GM20431 (cell line): ENCODE results near the gene CTNNA3.

ENCODE experiments used
- in situ Hi-C: fragments of 300-500 bp; cut with MseI, MboI; formaldehyde crosslinking; loops from one replicate; pipeline ENCODE4 v1.15.0; 2020; ENCODE audit warnings: low sequenced_read_pairs; ENCODE audit not compliant: unreplicated experiment

The CTNNA3 gene

GRCh38 chr10:67075491-67075971 is 620.5 kb downstream of the CTNNA3 start:
- in situ Hi-C loops, result no loop called here

- in situ Hi-C loops, result no loop called here
These were observed 623.3 kb downstream of the CTNNA3 start for GRCh38 chr10:67072654-67073053.

- in situ Hi-C loops, result no loop called here
These were observed 645.6 kb downstream of the CTNNA3 start for GRCh38 chr10:67050415-67050814.

GRCh38 chr10:67049988-67050387 is 646.0 kb downstream of the CTNNA3 start:
- in situ Hi-C loops, result no loop called here

- in situ Hi-C loops, result no loop called here
These were observed 649.5 kb downstream of the CTNNA3 start for GRCh38 chr10:67046507-67046906.

GRCh38 chr10:67045404-67045803 is 650.6 kb downstream of the CTNNA3 start:
- in situ Hi-C loops, result no loop called here

GRCh38 chr10:67043041-67043440 is 653.0 kb downstream of the CTNNA3 start:
- in situ Hi-C loops, result no loop called here

- in situ Hi-C loops, result no loop called here
These were observed 659.2 kb downstream of the CTNNA3 start for GRCh38 chr10:67036808-67037207.

GRCh38 chr10:67033878-67034277 is 662.1 kb downstream of the CTNNA3 start:
- in situ Hi-C loops, result no loop called here

GRCh38 chr10:67022099-67022498 is 673.9 kb downstream of the CTNNA3 start:
- in situ Hi-C loops, result no loop called here

- in situ Hi-C loops, result no loop called here
These were observed 678.8 kb downstream of the CTNNA3 start for GRCh38 chr10:67017218-67017617.

- in situ Hi-C loops, result no loop called here
These were observed 680.8 kb downstream of the CTNNA3 start for GRCh38 chr10:67015225-67015624.

- in situ Hi-C loops, result no loop called here
These were observed 684.0 kb downstream of the CTNNA3 start for GRCh38 chr10:67011981-67012380.

- in situ Hi-C loops, result no loop called here
These were observed 684.5 kb downstream of the CTNNA3 start for GRCh38 chr10:67011480-67011879.

- in situ Hi-C loops, result no loop called here
These were observed 690.0 kb downstream of the CTNNA3 start for GRCh38 chr10:67005981-67006380.

- in situ Hi-C loops, result no loop called here
These were observed 691.3 kb downstream of the CTNNA3 start for GRCh38 chr10:67004690-67005089.

GRCh38 chr10:66999762-67000545 is 696.0 kb downstream of the CTNNA3 start:
- in situ Hi-C loops, result no loop called here

- in situ Hi-C loops, result no loop called here
These were observed 699.0 kb downstream of the CTNNA3 start for GRCh38 chr10:66996996-66997395.

GRCh38 chr10:66990143-66990830 is 705.7 kb downstream of the CTNNA3 start:
- in situ Hi-C loops, result no loop called here

- in situ Hi-C loops, result no loop called here
These were observed 712.5 kb downstream of the CTNNA3 start for GRCh38 chr10:66983475-66983818.

- in situ Hi-C loops, result no loop called here
These were observed 713.1 kb downstream of the CTNNA3 start for GRCh38 chr10:66982792-66983474.
